ENCODE data around the gene KCNMA1. TPM values are rescaled to one million over a fixed set of nuclear protein-coding genes. Genes with fewer than 3 reads are reported as not detected.

KCNMA1 gene
- total and polyA plus RNA-seq, 9 of the 15 experiments (the other 6 are each of a cell fraction or from before 2014, with no cell fraction given): 0.01 to 0.95 (median 0.15) TPM; not detected in 4

- TF ChIP-seq CHD2 (IDR thresholded peaks at IDR 0.05; ENCODE audit: low read depth, low read length) (no peak), BRF2 (IDR thresholded peaks at IDR 0.05; ENCODE audit: borderline replicate concordance, insufficient read depth, insufficient read length) (no peak), CGGBP1 (CRISPR knock-in tag; IDR thresholded peaks at IDR 0.05) (no peak)
Measured at GRCh38 chr10:76937181-76937600, 700.4 kb downstream of the KCNMA1 start (continued).

GRCh38 chr10:76935941-76936613 is 701.5 kb downstream of the KCNMA1 start:
- Histone ChIP-seq H4K20me1 (replicated peaks; ENCODE audit: control insufficient read depth, insufficient read depth, low read length) (no peaks in the 10 kb centered on the region), H3K9me1 (ENCODE audit: control insufficient read depth, insufficient read depth, low read length) (no peaks in the 10 kb centered on the region), H3K27me3 (ENCODE audit: control insufficient read depth in 2 of 2, insufficient read depth in 2 of 2, low read length in 2 of 2) (no peaks in the 10 kb centered on the region), H3K4me1 (replicated peaks in 1 of 2; ENCODE audit: control insufficient read depth in 2 of 2, insufficient read depth in 2 of 2, low read length in 2 of 2) (no peaks in the 10 kb centered on the region), H3K4me2 (ENCODE audit: insufficient read depth, low read length) (no peak overlapping the region), H3K4me3 (no peak overlapping the region), H3K36me3 (ENCODE audit: control insufficient read depth, insufficient read depth, low read length) (no peaks in the 10 kb centered on the region), H2AFZ (ENCODE audit: low read depth, low read length) (no peak overlapping the region), H3K9ac (ENCODE audit: insufficient read depth in 1 of 2, low read depth in 2 of 2, low read length in 2 of 2) (no peak overlapping the region), H3K9me3 (replicated peaks; ENCODE audit: control insufficient read depth, insufficient read depth, low read depth, low read length) (no peaks in the 10 kb centered on the region), H3K79me2 (ENCODE audit: control insufficient read depth, insufficient read depth, low read length) (no peaks in the 10 kb centered on the region), H3K27ac (ENCODE audit: extremely low read depth, low read depth, low read length) (no peak overlapping the region)
- no peak for ATAC-seq
- ChIA-PET CTCF (ENCODE audit: low intra/inter-chr PET ratio) (no interaction called here), POLR2A (no interaction called here)
- no peak for FAIRE-seq
- no TSS peak for BruUV-seq (replicated peaks)
- in situ Hi-C loops (cut with MboI) (no loop called here), intact Hi-C loops (cut with micrococcal nuclease) (no loop called here)
- DNase-seq (ENCODE audit: extremely low read depth in 1 of 4, low spot score in 3 of 4): no peak
- WGBS (ENCODE audit: insufficient coverage, low coverage, missing lambda C conversion rate): 0% methylated on average over 4 of the region's 4 CpGs
- TF ChIP-seq E4F1 (CRISPR knock-in tag; IDR thresholded peaks at IDR 0.05; ENCODE audit: borderline replicate concordance) (no peak), ZZZ3 (IDR thresholded peaks at IDR 0.05) (no peak), MEF2D (tag; conservative IDR thresholded peaks at IDR 0.05; ENCODE audit: low read depth) (no peak), MEIS2 (IDR thresholded peaks at IDR 0.05; ENCODE audit: partially characterized antibody) (no peak), MYC (IDR thresholded peaks at IDR 0.05; ENCODE audit: low read depth, low read length) (no peak), MYC (CRISPR knock-in tag; IDR thresholded peaks at IDR 0.05; ENCODE audit: borderline replicate concordance, low read depth) (no peak), RBM14 (IDR thresholded peaks at IDR 0.05; ENCODE audit: borderline replicate concordance, insufficient read depth, low read depth, low read length) (no peak), ARID2 (IDR thresholded peaks at IDR 0.05) (no peak), ETV5 (CRISPR knock-in tag; IDR thresholded peaks at IDR 0.05; ENCODE audit: low read depth) (no peak), PRDM10 (IDR thresholded peaks at IDR 0.05; ENCODE audit: partially characterized antibody) (no peak)
